HG02938 (cell line): Measurements from ENCODE around the gene RNF114.
"Not testable (repeated sequence)": the region's sequence is repeated elsewhere in the genome, so short reads cannot be mapped to it uniquely, and the experiment has no call there.

Experiments
- ATAC-seq: cut with Tn5 transposase; IDR thresholded peaks from one replicate; pipeline ENCODE4 v1.9.1; 2021; ENCODE audit warnings: mild to moderate bottlenecking, moderate library complexity; ENCODE audit not compliant: unreplicated experiment

Gene RNF114

GRCh38 chr20:49984426-49985153 is 48.4 kb downstream of the RNF114 start:
- no peak for ATAC-seq

- no peak for ATAC-seq
Measured at GRCh38 chr20:49985157-49985556, 49.0 kb downstream of the RNF114 start.

DNA sequence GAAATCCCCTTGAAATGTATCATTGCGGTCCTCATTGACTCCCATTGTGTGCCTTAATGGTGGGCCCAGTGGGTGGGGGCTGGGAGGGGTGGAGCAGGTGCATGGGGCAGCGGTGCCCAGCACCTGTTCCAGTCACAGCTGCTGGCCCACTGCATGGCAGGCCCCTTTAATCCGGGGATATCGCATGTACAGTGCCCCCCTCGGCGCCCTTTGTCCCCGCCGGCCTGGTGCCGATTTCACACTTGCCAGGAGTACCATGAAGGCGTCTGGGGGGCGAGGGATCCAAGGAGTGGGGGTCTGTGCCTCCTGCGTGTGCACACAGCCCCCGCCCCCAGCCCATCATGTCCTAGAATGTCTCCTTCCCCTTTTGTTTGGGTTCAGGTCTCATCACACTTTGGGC is 49.4 kb downstream of the RNF114 start:
- ATAC-seq, result no peak

DNA sequence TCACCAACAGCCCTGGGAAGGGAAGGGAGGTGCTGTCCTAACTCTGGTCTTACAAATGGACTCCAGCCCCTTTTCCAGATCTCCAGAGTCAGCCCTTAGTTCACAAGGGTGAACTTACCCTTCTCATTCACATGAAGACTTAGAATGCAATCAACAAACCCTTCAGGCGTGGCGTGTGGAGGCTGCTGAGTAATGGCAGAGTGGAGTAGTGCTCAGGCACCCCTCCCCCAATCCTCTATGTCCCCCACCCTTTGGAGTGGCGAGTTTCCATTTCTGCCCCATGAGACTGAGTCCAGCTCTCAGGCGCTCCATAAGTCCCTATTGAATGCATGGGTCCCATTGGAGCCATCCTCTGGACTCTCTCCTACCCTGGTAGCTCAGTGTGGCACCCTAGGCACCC is 49.9 kb downstream of the RNF114 start:
- no peak for ATAC-seq

DNA sequence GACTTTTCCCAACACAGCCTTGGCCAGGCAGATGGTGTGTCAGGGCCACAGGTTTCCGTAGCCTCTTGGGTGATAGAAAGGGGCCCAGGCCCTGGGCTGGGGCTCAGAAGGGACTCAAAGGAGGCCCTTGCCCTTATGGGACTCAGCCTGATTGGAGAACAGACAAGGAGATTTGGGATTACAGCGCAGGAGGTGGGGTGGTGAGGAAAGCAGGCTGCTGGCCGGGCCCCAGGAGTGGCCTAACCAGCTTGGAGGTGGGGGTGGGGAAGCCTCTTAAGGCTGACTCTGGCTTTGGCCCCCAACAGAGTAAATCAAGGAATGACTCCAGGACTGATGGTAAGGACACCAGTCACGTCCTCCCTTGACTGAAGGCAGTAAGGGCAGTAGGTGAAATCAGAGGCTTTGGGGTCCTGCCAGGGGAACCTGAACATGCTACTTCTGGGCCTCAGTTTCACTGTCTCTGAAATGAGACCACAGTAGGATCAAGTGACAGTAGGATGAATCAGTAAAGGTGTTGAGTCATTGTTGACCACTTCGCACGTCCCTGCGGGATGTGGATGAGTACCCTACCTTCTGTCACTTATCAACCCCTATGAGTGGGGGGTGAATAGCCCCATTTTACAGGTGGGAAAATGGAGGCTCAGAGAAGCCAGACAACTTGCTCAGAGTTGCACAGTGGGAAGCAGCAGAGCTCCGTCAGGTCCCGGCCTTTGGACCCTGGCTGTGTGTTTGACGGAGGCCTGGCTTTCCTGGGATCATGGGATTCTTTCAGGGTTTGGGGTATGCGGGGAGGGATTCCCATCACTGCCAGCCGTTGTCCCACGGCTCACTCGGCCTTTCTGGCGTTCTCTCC is 51.0 kb downstream of the RNF114 start:
- no peak for ATAC-seq

DNA sequence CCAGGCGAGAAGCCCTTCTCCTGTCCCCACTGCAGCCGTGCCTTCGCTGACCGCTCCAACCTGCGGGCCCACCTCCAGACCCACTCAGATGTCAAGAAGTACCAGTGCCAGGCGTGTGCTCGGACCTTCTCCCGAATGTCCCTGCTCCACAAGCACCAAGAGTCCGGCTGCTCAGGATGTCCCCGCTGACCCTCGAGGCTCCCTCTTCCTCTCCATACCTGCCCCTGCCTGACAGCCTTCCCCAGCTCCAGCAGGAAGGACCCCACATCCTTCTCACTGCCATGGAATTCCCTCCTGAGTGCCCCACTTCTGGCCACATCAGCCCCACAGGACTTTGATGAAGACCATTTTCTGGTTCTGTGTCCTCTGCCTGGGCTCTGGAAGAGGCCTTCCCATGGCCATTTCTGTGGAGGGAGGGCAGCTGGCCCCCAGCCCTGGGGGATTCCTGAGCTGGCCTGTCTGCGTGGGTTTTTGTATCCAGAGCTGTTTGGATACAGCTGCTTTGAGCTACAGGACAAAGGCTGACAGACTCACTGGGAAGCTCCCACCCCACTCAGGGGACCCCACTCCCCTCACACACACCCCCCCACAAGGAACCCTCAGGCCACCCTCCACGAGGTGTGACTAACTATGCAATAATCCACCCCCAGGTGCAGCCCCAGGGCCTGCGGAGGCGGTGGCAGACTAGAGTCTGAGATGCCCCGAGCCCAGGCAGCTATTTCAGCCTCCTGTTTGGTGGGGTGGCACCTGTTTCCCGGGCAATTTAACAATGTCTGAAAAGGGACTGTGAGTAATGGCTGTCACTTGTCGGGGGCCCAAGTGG is 51.9 kb downstream of the RNF114 start:
- no peak for ATAC-seq

DNA sequence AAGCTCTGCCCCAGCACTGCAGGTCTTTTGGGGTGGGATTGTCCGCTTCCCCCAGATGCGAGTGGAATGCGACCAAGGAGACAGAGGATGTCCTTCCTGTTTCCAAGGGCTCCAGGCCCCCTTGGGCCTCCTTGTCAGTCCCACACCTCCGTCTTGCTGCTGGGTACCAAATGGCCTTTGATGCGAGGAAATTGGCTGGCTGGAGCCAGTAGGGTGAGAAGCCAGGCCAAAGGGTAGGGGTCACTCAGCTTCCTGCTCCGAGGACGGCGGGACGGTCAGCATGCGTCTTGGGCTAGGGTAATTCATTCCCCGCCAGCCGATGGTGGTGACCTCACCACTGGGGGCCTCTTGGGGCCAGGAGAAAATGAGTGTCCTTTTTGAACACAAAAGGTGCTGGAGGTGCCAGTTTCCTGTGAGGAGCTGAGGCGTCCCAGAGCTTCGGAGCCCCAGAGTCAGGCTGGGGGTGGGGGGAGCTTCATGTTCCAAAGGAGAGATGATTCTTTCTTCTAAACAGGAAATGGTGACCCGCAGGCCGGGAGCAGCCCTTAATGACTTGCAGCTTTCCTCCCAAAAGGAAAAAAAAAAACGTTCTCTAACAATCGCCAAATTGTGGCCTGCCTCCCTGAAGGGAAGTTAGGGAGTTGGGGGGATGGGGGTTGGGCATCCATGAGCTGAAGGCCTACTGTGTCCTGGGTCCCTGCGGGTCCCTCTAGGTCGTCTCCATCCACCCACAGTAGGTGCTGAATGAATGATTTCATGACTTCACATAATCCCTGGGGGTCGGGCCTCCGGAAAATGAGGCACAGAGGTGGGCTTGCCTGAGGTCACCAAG is 53.3 kb downstream of the RNF114 start:
- ATAC-seq, result no peak

- no peak for ATAC-seq
Measured at GRCh38 chr20:49990271-49990720, 54.1 kb downstream of the RNF114 start.

DNA sequence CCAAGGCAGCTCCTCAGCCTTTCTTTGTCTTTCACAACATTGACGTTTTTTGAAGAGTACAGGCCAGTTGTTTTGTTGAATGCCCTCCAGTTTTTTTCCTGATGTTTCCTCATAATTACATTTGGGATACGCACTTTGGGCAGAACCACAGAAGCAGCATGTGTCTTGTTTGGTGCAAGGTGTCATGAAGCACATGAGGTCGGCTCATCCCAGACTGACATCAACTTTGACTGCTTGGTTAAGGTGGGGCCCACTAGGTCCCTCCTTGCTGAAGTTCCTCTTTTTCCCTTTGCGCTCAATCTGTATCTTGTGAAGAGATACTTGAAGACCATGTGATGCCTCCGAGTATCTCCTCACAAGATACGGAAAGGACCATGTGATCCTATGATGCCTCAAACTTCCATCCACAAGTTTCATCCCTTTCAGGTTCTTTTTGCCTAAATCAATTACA is 57.1 kb downstream of the RNF114 start:
- ATAC-seq, result no peak

DNA sequence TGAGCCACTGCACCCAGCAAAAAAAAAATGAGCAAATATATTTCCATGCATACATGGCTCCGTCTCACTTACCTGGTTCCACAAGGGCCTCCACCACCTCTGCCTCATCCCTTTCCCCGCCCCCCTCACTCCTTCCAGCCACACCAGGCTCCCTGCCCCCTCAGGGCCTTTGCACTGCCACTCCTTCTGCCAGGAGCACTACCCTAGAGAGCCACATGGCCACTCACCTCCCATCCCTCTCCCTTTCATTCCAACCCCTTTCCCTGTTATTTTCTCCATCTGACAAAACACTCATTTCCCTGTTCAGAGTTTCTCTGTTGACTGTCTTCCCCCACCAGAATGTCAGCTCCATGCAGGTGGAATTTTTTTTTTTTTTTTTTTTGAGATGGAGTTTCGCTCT is 59.4 kb downstream of the RNF114 start:
- ATAC-seq, result no peak

- ATAC-seq, result not testable (repeated sequence)
Measured at GRCh38 chr20:49998478-49999188, 62.4 kb downstream of the RNF114 start.

DNA sequence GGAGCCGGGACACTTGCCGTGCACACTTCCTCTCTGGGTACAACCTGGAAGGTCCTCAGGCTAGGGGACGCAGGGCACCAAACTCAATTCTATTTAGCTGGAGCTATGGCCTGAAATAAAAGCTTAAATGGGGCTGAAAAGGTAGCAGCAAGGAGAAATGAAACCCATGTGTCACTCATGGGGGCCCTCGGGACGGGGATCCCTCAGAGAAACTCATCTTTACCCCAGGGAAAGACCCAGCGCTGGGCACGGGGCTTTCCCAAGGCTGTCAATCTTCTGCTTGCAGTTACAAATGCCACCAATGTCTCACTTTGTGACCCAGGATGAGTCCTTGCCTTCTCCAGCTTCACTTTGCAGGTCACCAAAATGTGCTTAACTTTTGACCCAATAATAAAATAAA is 63.1 kb downstream of the RNF114 start:
- ATAC-seq, result no peak

GRCh38 chr20:50000548-50001222 is 64.5 kb downstream of the RNF114 start:
- ATAC-seq, result not testable (repeated sequence)

DNA sequence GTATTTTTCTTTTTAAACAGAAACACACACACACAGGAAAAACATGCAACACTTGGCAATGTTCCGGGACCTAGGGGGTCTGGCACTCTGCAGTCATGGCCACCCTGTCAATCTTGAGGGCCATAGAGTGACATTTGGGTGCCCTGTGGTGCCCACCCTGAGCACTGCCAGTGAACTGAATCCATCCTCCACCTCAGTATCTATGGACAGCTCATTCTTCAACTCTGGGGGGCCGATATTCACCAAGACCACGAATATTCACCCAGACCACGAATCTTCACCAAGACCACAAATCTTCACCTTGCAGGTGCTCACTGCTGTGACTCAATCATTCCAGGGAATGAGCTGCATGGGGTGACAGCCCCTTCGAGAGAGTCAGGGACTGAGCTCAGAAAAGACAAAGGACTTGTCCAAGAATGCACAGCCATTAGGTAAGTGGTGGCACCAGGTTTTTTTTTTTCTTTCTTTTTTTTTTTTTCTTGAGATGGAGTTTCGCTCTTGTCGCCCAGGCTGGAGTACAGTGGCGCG is 65.7 kb downstream of the RNF114 start:
- ATAC-seq, result no peak

GRCh38 chr20:50003253-50003656 is 67.1 kb downstream of the RNF114 start:
- no peak for ATAC-seq
